Mammary epithelial cell (primary cell): ENCODE data around the gene KPNB1.

Experiments used
- EZH2 ChIP-seq: IDR thresholded peaks from 2 replicates; pipeline ENCODE4 v1.6.1; 2012; ENCODE audit warnings: low read length, inconsistent platforms, borderline replicate concordance
- TF ChIP-seq, protein P1 (sequence below), 2 donors: IDR thresholded peaks in 1 of 2; conservative IDR thresholded peaks in 1 of 2; 2 replicates each; pipeline ENCODE4 v1.5.1; 2011 to 2012; ENCODE audit warnings: inconsistent platforms in 2 of 2, low read length in 2 of 2, mild to moderate bottlenecking in 2 of 2, control low read depth in 1 of 2, low read depth in 1 of 2; ENCODE audit not compliant: insufficient read depth in 1 of 2; ENCODE audit errors: extremely low read depth in 1 of 2

DNA sequence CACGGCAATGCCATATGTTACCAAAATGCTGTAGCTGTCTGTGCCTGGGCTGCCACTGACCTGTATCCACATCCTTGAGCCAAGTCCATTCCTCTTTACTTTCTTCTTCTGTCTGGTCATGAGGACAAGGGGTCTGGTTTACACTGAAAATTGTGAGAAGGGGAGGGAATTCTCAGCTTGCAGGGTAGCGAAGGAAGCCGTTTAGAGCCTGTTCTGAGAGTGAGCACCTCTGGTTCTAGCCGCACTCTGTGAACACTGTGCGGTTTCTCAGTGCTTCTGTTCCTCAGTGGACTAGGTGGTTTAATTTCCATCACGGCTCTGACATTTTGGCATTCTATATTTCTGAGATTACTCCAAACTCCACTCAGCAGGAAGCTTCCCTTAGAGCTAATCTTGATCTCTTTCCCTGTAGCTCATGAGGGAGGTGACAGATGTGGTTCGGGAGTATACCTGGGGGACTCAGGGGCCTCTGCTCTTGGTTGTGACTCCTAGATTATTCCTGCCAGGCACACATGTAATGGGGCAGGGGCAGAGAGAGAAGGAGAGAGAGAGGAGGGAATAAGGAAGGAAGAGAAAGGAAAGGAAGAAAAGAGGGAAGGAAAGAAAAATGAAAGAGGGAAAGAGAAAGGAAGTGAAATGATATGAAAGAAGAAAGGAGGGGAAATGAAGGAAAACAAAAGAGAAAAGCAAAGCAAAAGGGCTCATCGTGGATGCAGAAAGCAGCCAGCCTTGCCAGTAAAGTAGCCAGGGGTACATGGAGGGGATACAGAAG lies 69.1 kb downstream of the KPNB1 start:
- TF ChIP-seq, protein P1, sequence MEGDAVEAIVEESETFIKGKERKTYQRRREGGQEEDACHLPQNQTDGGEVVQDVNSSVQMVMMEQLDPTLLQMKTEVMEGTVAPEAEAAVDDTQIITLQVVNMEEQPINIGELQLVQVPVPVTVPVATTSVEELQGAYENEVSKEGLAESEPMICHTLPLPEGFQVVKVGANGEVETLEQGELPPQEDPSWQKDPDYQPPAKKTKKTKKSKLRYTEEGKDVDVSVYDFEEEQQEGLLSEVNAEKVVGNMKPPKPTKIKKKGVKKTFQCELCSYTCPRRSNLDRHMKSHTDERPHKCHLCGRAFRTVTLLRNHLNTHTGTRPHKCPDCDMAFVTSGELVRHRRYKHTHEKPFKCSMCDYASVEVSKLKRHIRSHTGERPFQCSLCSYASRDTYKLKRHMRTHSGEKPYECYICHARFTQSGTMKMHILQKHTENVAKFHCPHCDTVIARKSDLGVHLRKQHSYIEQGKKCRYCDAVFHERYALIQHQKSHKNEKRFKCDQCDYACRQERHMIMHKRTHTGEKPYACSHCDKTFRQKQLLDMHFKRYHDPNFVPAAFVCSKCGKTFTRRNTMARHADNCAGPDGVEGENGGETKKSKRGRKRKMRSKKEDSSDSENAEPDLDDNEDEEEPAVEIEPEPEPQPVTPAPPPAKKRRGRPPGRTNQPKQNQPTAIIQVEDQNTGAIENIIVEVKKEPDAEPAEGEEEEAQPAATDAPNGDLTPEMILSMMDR (conservative IDR thresholded peaks at IDR 0.05 in 1 of 2, IDR thresholded peaks at IDR 0.05 in 1 of 2; ENCODE audit: extremely low read depth in 1 of 2, insufficient read depth in 1 of 2, low read depth in 1 of 2, low read length in 2 of 2), result no peak
- TF ChIP-seq EZH2, result no peak
